ENCODE results near the gene MYO3B.

DNA sequence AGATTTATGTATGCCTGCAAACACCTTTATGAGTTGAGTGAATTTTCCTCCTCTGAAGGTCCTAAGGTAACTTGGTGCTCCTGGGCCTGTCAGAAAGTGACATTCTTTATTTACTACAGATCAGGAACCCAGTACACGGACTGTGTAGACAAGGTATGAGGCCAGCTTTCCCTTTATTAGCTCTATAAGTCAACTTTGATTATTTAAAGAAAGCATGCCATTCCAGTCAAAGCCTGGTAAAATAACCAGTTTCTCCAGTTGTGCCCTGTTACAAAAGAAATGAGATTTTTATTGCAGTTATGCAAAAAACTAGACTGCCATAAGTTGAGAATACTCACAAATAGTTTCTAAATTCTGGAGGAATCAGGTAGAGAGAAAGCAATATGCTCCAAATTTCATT is 271.1 kb downstream of the MYO3B start:
- no peak for TF ChIP-seq EZH2 (IDR thresholded peaks at IDR 0.05; ENCODE audit: insufficient read depth, poor library complexity, severe bottlenecking)
- no peak for TF ChIP-seq EZH2phosphoT487 (IDR thresholded peaks at IDR 0.05; ENCODE audit: insufficient read depth, low read depth)

Data from GM23248 (cell line).